HFF-Myc (cell line): ENCODE data around the gene CASTOR1.

Experiments used
- DNase-seq: peaks from one replicate; pipeline ENCODE4 v3.0.0-alpha.2; 2011; ENCODE audit warnings: low read depth; ENCODE audit errors: extremely low read depth
- H3K4me3 ChIP-seq: replicated peaks from 2 replicates; pipeline ENCODE4 v1.5.1; 2011; ENCODE audit warnings: low read depth, mild to moderate bottlenecking, control low read depth, low read length
- CTCF ChIP-seq: IDR thresholded peaks from 2 replicates; pipeline ENCODE4 v1.5.1; 2012; ENCODE audit warnings: mild to moderate bottlenecking, low read depth, low read length, control low read depth; ENCODE audit errors: missing control alignments

Gene CASTOR1

GRCh38 chr22:30320021-30320556 is 30.8 kb upstream of the CASTOR1 start:
- DNase-seq, result no peak
- no peak overlapping the region for H3K4me3 ChIP-seq
- TF ChIP-seq CTCF, result no peak

- no peak for TF ChIP-seq CTCF
- H3K4me3 ChIP-seq, result no peak overlapping the region
- no peak for DNase-seq
These were observed 29.6 kb upstream of the CASTOR1 start for GRCh38 chr22:30318799-30319419.

- no peak for DNase-seq
- H3K4me3 ChIP-seq, result no peak overlapping the region
- no peak for TF ChIP-seq CTCF
These were observed 28.5 kb upstream of the CASTOR1 start for GRCh38 chr22:30317778-30318177.

- no peak overlapping the region for H3K4me3 ChIP-seq
- TF ChIP-seq CTCF, result no peak
- no peak for DNase-seq
These were observed 26.8 kb upstream of the CASTOR1 start for GRCh38 chr22:30315962-30316576.

GRCh38 chr22:30314915-30315314 is 25.6 kb upstream of the CASTOR1 start:
- no peak overlapping the region for H3K4me3 ChIP-seq
- no peak for DNase-seq
- no peak for TF ChIP-seq CTCF

GRCh38 chr22:30313527-30314363 is 24.4 kb upstream of the CASTOR1 start:
- DNase-seq, result no peak
- no peak overlapping the region for H3K4me3 ChIP-seq
- no peak for TF ChIP-seq CTCF
